CD4-positive, alpha-beta memory T cell (primary cell): Measurements from ENCODE around the gene PIP4K2B. TPM values are rescaled to one million over a fixed set of nuclear protein-coding genes. Genes with fewer than 3 reads are reported as not detected.

Experiments used
- CTCF ChIA-PET: fragments of 350-600 bp; sonication (Branson Sonifier 250); formaldehyde crosslinking; loops from one replicate; lab custom pipeline; 2021; ENCODE audit warnings: inconsistent platforms; ENCODE audit not compliant: partially characterized antibody; lab: Charles Lee
- POLR2A ChIA-PET: fragments of 350-600 bp; sonication (Branson Sonifier 250); formaldehyde crosslinking; loops from one replicate; lab custom pipeline; 2021; ENCODE audit not compliant: partially characterized antibody; lab: Charles Lee
- DNase-seq, 5 donors: peaks; one replicate each; pipeline versions ENCODE4 v3.0.0 to v3.0.0-alpha.2; 2020 to 2022; ENCODE audit warnings: mixed read lengths in 1 of 5
- H3K27ac ChIP-seq: one replicate; pipeline ENCODE4 v1.7.0; 2013; ENCODE audit warnings: low read depth, low read length
- H3K27me3 ChIP-seq: 2 replicates; pipeline ENCODE4 v1.7.0; 2013; ENCODE audit warnings: mild to moderate bottlenecking, low read length, moderate library complexity; ENCODE audit not compliant: insufficient read depth
- H3K36me3 ChIP-seq: 2 replicates; pipeline ENCODE4 v1.7.0; 2013; ENCODE audit warnings: mild to moderate bottlenecking, low read length, moderate library complexity; ENCODE audit not compliant: insufficient read depth
- H3K4me1 ChIP-seq: 2 replicates; pipeline ENCODE4 v1.7.0; 2013; ENCODE audit warnings: mild to moderate bottlenecking, low read length, moderate library complexity; ENCODE audit not compliant: insufficient read depth
- H3K4me3 ChIP-seq, 2 donors: one replicate each; pipeline ENCODE4 v1.7.0; 2013; ENCODE audit warnings: low read length in 2 of 2, mild to moderate bottlenecking in 1 of 2
- H3K9me3 ChIP-seq, 2 donors: one replicate each; pipeline ENCODE4 v1.7.0; 2013; ENCODE audit warnings: low read length in 2 of 2, control low read depth in 1 of 2; ENCODE audit not compliant: control insufficient read depth in 1 of 2
- H3K27ac Mint-ChIP-seq, 7 donors: one replicate each; pipeline ENCODE4 v1.8.0; 2020 to 2021; ENCODE audit warnings: mixed read lengths in 7 of 7, mild to moderate bottlenecking in 6 of 7, inconsistent platforms in 3 of 7, moderate library complexity in 3 of 7
- H3K27me3 Mint-ChIP-seq, 2 donors: one replicate each; pipeline ENCODE4 v1.8.0; 2020 to 2021; ENCODE audit warnings: mixed read lengths in 2 of 2
- H3K36me3 Mint-ChIP-seq, 2 donors: one replicate each; pipeline ENCODE4 v1.8.0; 2020 to 2021; ENCODE audit warnings: mixed read lengths in 2 of 2, inconsistent platforms in 1 of 2, mild to moderate bottlenecking in 1 of 2
- H3K4me1 Mint-ChIP-seq, 4 donors: one replicate each; pipeline ENCODE4 v1.8.0; 2020 to 2021; ENCODE audit warnings: mixed read lengths in 4 of 4, mild to moderate bottlenecking in 1 of 4
- H3K4me3 Mint-ChIP-seq, 8 donors: one replicate each; pipeline ENCODE4 v1.8.0; 2020 to 2021; ENCODE audit warnings: mixed read lengths in 8 of 8, mild to moderate bottlenecking in 7 of 8, moderate library complexity in 6 of 8, inconsistent platforms in 3 of 8
- H3K9me3 Mint-ChIP-seq, 8 donors: one replicate each; pipeline ENCODE4 v1.8.0; 2020 to 2021; ENCODE audit warnings: mixed read lengths in 8 of 8, mild to moderate bottlenecking in 5 of 8, inconsistent platforms in 3 of 8, moderate library complexity in 1 of 8
- intact Hi-C: fragments of 100-400 bp; cut with micrococcal nuclease; formaldehyde crosslinking; loops from one replicate; pipeline ENCODE4 v1.15.1; 2023
- polyA plus RNA-seq, 2 donors: library from polyadenylated mRNA; unstranded; fragments of 300-500 nt; fragmentation: Illumina TruSeq; gene quantifications; one replicate each; pipeline ENCODE4 v1.2.3, GENCODE V29; 2021
- total RNA-seq, 2 experiments: library from RNA; stranded (reverse); gene quantifications; one replicate each; pipeline ENCODE4 v1.2.3, GENCODE V29; 2021

PIP4K2B gene
- total and polyA plus RNA-seq, 4 experiments from 2014 or later = 10.2 to 66.3 (median 36.2) TPM

GRCh38 chr17:38741461-38741860 is 57.9 kb downstream of the PIP4K2B start:
- POLR2A ChIA-PET = no interaction called here

DNA sequence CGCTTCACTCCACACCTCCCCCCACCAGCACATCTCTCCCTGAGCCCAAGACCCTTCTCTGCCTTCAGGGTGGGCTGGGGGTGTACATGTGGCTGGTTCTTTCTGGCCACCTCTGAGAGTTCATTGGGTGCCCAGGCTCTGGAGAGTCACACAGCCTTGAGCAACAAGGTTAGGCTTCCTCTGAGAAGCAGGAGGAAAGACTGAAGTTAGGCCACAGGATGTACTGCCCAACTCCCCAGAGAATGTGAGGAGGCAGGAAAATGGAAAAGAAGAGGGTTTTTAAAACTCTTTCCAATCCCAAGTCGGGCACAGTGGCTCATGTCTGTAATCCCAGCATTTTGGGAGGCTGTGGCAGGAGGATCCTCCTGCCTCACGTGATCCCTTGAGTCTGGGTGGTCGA is 58.5 kb downstream of the PIP4K2B start:
- POLR2A ChIA-PET = no interaction called here

More at GRCh38 chr17:38741461-38741860, 57.9 kb downstream of the PIP4K2B start:
- H3K27me3 Mint-ChIP-seq = peaks cover 9 to 14% of the 10 kb centered on the region in 2 donors
- no peak overlapping the region for H3K27ac Mint-ChIP-seq
- no peaks in the 10 kb centered on the region for H3K36me3 ChIP-seq
- peaks cover 0 to 4% (median 2%) of the 10 kb centered on the region in 4 donors for H3K4me1 Mint-ChIP-seq
- intact Hi-C loops = no loop called here
- no peaks in the 10 kb centered on the region for H3K4me1 ChIP-seq
- no peak overlapping the region for H3K4me3 Mint-ChIP-seq
- CTCF ChIA-PET = no interaction called here
- H3K4me3 ChIP-seq = no peak overlapping the region
- H3K27ac ChIP-seq = no peak overlapping the region
- no peaks in the 10 kb centered on the region for H3K36me3 Mint-ChIP-seq
- no peaks in the 10 kb centered on the region for H3K9me3 Mint-ChIP-seq
- H3K27me3 ChIP-seq = peaks cover 4% of the 10 kb centered on the region
- no peak for DNase-seq
- H3K9me3 ChIP-seq = no peaks in the 10 kb centered on the region

DNA sequence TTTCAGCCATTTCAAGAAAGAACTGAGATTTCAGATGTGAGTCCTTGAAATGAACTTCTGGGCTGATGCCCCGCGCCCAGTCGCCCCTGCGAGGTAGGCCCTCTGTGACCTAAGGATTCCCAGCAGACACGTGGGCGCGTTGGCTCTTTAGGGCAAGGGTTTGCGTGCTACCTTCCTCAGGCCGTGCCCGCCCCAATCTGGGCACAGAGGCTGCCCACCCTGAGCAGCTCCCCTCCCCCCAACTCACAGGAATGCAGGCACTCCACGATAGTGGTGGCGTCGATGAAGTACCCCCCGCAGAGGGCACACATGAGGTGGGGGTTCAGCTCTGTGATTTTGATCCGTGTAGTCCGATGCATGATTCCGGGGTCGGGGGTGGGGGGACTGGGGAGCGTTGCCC is 59.3 kb downstream of the PIP4K2B start:
- CTCF ChIA-PET = no interaction called here

More for the DNA sequence above, 58.5 kb downstream of the PIP4K2B start:
- intact Hi-C loops = no loop called here
- Mint-ChIP-seq H3K4me3 (no peak overlapping the region), H3K9me3 (no peaks in the 10 kb centered on the region), H3K4me1 (no peaks in the 10 kb centered on the region), H3K27me3 (peaks cover 3 to 7% of the 10 kb centered on the region in 2 donors), H3K27ac (no peak overlapping the region), H3K36me3 (no peaks in the 10 kb centered on the region)
- CTCF ChIA-PET = no interaction called here
- Histone ChIP-seq H3K4me1 (no peaks in the 10 kb centered on the region), H3K36me3 (no peaks in the 10 kb centered on the region), H3K27ac (no peak overlapping the region), H3K27me3 (no peaks in the 10 kb centered on the region), H3K9me3 (no peaks in the 10 kb centered on the region), H3K4me3 (no peak overlapping the region)
- DNase-seq = no peak

GRCh38 chr17:38739305-38739704 is 60.1 kb downstream of the PIP4K2B start:
- peaks cover 4% of the 10 kb centered on the region for H3K4me1 ChIP-seq
- Mint-ChIP-seq H3K4me3 (no peak overlapping the region), H3K4me1 (peaks cover 0 to 12% (median 8%) of the 10 kb centered on the region in 4 donors), H3K27ac (no peak overlapping the region), H3K36me3 (no peaks in the 10 kb centered on the region), H3K9me3 (no peaks in the 10 kb centered on the region), H3K27me3 (peaks cover 3% of the 10 kb centered on the region in 2 donors)
- no peaks in the 10 kb centered on the region for H3K9me3 ChIP-seq
- DNase-seq = no peak
- no peak overlapping the region for H3K27ac ChIP-seq
- H3K36me3 ChIP-seq = no peaks in the 10 kb centered on the region
- H3K4me3 ChIP-seq = no peak overlapping the region
- CTCF ChIA-PET = no interaction called here
- no peaks in the 10 kb centered on the region for H3K27me3 ChIP-seq
- intact Hi-C loops = no loop called here
- POLR2A ChIA-PET = no interaction called here

More for the DNA sequence above, 59.3 kb downstream of the PIP4K2B start:
- Histone ChIP-seq H3K27ac (no peak overlapping the region), H3K27me3 (no peaks in the 10 kb centered on the region), H3K4me3 (no peak overlapping the region), H3K9me3 (no peaks in the 10 kb centered on the region), H3K36me3 (no peaks in the 10 kb centered on the region), H3K4me1 (no peaks in the 10 kb centered on the region)
- Mint-ChIP-seq H3K27me3 (peaks cover 3 to 7% of the 10 kb centered on the region in 2 donors), H3K4me1 (peaks cover 0 to 5% (median 2%) of the 10 kb centered on the region in 4 donors), H3K27ac (no peak overlapping the region), H3K9me3 (no peaks in the 10 kb centered on the region), H3K36me3 (no peaks in the 10 kb centered on the region), H3K4me3 (no peak overlapping the region)
- DNase-seq = no peak
- intact Hi-C loops = no loop called here
- POLR2A ChIA-PET = no interaction called here

- H3K36me3 ChIP-seq = no peaks in the 10 kb centered on the region
Measured at GRCh38 chr17:38738686-38739085, 60.7 kb downstream of the PIP4K2B start.

DNA sequence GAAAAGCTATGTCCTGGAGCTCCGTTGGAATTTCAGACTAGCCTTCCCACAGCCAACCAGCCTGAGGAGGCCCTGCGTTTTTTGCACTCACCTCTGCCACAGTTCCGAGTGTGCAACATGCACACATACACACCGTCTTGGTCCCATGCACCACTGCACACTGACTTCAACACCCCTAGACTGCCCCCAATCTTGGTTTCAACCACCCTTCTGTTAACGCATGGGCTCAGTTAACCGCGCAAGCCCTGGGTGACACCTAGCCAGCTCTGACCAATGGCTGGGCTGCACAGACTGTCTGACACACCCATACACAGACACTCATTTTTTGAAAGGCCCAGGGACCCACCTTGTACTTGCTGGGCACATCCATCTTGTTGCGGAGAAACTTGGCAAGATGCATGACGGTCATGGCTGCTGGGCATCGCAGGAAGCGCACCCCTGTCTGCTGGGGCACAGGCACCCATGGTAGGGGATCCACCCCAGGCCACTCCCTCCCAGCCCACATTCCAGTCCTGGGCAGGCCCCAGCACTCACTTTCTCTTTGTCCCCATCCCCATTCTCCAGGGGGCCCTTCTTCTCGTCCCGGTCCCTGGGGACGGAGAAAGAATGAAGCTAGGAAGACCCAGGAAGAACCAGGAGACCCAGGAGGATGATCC is 61.2 kb downstream of the PIP4K2B start:
- no peak overlapping the region for H3K27ac Mint-ChIP-seq
- intact Hi-C loops = no loop called here
- peaks cover 3 to 24% (median 18%) of the 10 kb centered on the region in 4 donors for H3K4me1 Mint-ChIP-seq
- Histone ChIP-seq H3K36me3 (no peaks in the 10 kb centered on the region), H3K27me3 (no peaks in the 10 kb centered on the region), H3K9me3 (no peaks in the 10 kb centered on the region), H3K4me1 (peaks cover 14% of the 10 kb centered on the region), H3K27ac (no peak overlapping the region), H3K4me3 (no peak overlapping the region)
- H3K36me3 Mint-ChIP-seq = peaks cover 0 to under 1% of the 10 kb centered on the region in 2 donors
- POLR2A ChIA-PET = interaction anchor here (1.4 kb wide), 1 partner anchor 61 kb away, joined by 3 read pairs; no protein-coding TSS in a partner anchor
- no peaks in the 10 kb centered on the region for H3K9me3 Mint-ChIP-seq
- no peak overlapping the region for H3K4me3 Mint-ChIP-seq
- CTCF ChIA-PET = interaction anchor here (0.6 to 8.5 kb wide), 5 partner anchors 45 to 1278 kb away, joined by 3 to 198 read pairs (median 3); partner anchors contain the start of gene EPOP
- no peak for DNase-seq
- peaks cover 3% of the 10 kb centered on the region in 2 donors for H3K27me3 Mint-ChIP-seq

More at GRCh38 chr17:38738686-38739085, 60.7 kb downstream of the PIP4K2B start:
- Mint-ChIP-seq H3K4me1 (peaks cover 1 to 18% (median 14%) of the 10 kb centered on the region in 4 donors), H3K27me3 (peaks cover 3% of the 10 kb centered on the region in 2 donors), H3K4me3 (no peak overlapping the region), H3K9me3 (no peaks in the 10 kb centered on the region), H3K27ac (peak overlapping the region in 1 of 7 donors; percentile 74), H3K36me3 (no peaks in the 10 kb centered on the region)
- Histone ChIP-seq H3K4me3 (no peak overlapping the region), H3K4me1 (peaks cover 9% of the 10 kb centered on the region), H3K27me3 (no peaks in the 10 kb centered on the region), H3K9me3 (no peaks in the 10 kb centered on the region), H3K27ac (no peak overlapping the region)
- DNase-seq = no peak
- intact Hi-C loops = no loop called here
- ChIA-PET CTCF (no interaction called here), POLR2A (interaction anchor here (1.4 kb wide), 1 partner anchor 62 kb away, joined by 3 read pairs; no protein-coding TSS in a partner anchor)
